Erythroblast (primary cell): Measurements from ENCODE around the gene SLC16A3.

Source experiments
- GATA1 ChIP-seq: IDR thresholded peaks from 2 replicates; pipeline ENCODE4 v1.6.1; 2011; ENCODE audit warnings: low read depth, mild to moderate bottlenecking, control low read depth, low read length, moderate library complexity
- POLR2A ChIP-seq: IDR thresholded peaks from 2 replicates; pipeline ENCODE4 v1.6.1; 2011; ENCODE audit warnings: mild to moderate bottlenecking, low read length

DNA sequence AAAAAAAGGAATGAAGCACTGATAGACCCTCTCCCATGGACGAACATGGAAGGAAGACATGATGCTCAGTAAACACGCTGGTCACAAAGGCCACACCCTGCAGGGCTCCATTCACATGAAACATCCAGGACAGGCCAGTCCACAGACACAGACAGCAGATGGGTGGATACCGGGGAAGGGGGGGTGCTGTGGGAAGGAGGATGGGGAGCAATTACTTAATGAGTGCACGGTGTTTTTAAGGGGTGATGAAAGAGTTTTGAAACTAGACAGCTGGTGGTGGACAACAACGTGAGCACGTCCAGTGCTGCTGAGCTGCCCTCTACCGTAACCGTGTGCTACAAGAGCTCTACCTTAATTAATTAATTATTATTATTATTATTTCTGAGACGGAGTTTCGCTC lies 6.0 kb upstream of the SLC16A3 start:
- TF ChIP-seq POLR2A (no peak), GATA1 (no peak)
